Activated CD8-positive, alpha-beta memory T cell treated with anti-CD3 and anti-CD28 coated beads, Interleukin-2, amount 50 U/mL, for 4 hours (primary cell): Measurements from ENCODE around the gene SCN3B.
A peak's percentile ranks its signal among the peaks of the same experiment; 100 is the strongest.

Experiments used
- DNase-seq: peaks from one replicate; pipeline ENCODE4 v3.0.0-alpha.2; 2020

The SCN3B gene

DNA sequence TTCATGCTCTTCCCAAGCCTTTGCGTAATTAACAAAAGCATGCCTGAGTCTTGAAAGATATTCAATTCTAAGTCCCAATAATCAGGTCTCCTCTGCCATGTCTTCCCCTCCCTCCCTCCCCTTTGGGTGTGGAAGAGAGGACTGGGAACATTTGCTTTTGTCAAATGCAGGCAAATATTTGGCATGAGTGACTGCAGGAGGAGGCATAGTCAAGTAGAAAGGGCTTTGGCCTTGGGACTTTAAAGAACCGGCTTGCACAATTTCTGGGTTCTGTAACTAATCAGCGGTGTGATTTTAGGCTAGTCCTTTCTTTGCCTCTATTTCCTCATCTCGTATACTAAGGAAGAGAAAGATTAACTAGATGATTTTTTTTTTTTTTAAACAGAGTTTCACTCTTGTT lies 59.5 kb downstream of the SCN3B start:
- DNase-seq, result no peak

DNA sequence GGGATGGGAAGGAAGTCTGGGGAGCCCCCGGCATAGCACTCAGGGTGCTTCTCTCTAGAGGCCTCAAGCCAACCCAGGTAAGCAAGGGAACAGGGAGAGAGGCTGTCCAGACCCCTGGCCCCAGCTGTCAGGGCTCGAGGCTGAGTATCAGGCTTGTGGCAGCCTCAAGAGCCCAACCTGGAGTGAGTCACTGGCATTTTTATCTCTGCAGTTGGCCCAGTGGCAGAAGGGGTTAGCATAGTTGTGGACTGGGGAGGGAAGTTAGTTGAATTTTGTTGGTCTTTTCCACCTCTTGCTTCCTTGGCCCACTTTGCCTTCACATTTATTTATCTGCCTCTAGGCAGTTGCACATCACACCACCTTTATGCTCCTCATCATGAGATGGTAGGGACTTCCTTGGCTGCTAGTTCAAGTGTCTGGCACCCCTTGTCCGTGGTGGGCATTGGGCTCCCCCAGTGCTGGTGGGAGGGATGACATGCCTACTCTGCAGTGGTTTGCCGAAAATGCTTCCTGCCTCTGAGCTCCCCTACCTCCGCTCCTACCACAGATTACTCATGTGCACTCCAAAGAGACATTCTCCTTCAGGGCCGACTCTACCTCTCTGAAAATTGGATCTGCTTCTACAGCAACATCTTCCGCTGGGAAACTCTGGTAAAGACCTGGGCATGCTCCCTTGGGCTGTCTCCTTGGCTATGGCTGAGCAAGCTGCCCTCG lies 60.1 kb downstream of the SCN3B start:
- no peak for DNase-seq

DNA sequence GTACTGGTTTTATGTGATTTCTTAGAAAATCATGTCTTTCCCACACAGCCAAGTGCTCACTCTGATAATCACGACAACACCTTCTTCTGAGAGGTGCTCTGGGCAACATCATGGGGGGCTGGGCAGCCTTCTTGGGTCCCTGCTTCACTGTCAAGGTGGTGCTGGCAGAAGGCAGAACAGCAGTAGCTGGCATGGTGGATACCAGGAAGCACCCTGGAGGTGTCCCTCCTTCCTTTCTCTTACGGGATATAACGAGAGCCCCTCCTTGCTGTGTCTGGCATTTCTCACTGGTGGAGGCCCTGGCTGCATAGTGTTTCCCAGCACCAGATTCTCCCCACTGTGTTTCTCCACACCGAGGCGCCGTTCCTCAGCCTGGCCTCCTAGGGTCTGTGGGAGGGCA lies 60.9 kb downstream of the SCN3B start:
- DNase-seq, result no peak

DNA sequence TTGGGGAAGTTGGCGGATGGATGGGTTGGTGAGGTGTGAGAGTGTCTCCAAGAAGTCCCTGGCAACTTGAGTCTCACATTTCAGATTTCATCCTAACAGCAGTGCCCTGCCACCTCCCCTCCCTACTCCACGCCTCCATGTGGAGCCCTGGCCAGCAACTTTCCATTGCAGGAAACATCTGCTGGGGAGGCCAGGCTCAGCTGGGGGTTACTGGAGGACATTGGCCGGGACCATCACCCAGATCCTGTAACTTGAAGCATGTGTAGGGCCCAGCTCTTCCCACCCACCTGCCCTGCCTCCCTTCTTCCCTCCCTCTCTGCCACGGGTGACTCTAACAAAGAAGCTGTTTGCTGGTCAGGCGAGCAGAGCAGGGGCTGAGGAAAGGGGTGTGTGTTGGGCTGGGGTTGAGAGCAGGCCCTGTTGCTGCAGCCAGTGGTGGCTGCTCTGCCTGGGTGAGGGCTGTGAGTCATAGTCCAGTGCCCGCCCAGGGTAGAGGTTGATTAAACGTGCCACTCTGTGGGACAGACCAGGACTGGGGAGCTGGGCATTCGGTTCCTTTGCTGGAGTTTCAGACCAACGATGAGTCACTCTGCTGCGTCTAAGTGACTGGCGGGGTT lies 64.0 kb downstream of the SCN3B start:
- DNase-seq, result no peak

DNA sequence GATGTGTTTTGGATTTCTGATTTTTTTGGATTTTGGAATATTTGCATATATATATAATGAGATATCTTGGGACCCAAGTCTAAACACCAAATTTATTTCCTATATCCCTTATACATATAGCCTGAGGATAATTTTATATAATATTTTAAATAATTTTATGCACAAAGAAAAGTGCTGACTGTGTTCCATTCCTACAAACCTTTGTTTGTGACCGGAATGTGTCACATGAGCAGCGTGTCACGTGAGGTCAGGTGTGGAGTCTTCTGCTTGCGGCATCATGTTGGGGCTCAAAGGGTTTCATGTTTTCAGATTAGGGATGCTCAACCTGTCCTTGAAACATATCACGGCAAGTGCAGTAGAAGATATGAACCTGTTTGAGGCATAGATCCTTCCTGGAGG lies 65.6 kb downstream of the SCN3B start:
- DNase-seq, result no peak

DNA sequence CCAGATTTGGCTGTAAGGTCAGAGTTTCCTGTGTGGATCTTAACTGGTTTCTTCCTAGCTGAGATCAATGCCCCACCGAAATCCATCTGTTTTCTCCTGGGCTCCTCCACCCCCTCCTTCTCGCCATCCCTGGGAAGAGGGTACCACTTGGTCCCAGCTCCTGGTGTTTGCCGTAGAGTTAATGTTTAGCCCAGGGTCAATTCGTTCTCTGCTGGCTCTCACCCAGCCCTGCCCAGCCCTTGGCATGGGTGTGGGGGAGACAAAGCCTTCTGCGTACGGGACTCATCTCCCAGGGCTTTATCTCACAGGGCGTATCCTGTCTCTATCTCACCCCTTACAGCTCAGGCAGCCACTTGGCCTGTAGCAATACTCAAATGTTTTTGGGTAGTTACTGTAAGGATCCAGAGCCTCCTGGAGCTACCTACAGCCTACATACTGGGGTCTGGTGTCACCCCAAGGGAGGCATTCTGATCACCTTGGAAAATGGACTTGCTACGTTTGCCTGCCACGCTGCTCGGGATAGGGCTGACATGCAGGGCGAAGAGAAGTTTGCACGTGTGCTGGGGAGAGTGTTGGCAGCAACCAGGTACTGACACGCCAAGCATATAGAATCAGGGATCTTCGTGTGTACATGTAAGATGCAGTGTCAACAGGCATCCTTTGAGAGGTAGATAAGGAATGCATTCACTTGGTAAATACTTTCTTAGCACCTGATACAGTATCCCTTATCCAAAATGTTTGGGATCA lies 66.1 kb downstream of the SCN3B start:
- no peak for DNase-seq

GRCh38 chr11:123587559-123587958 lies 66.9 kb downstream of the SCN3B start:
- no peak for DNase-seq

DNA sequence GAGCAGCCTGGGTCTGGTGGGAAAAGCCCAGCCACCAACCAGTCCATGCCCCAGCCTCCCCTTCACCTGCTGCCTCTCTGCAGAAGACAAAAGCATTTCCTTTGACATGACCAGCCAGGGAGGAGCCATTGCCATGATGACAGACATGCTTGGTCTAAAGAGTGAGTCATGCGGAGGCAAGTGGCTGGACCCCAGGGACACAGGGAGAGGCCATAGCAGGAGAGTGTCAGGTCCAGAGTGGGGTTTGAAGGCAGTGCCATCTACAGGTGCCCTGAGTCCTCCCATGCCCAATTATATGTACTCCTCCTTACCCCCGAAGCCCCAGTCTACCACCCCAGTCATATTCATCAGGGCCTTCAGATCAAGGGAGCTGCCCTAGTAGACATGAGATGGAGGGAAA lies 67.4 kb downstream of the SCN3B start:
- no peak for DNase-seq

DNA sequence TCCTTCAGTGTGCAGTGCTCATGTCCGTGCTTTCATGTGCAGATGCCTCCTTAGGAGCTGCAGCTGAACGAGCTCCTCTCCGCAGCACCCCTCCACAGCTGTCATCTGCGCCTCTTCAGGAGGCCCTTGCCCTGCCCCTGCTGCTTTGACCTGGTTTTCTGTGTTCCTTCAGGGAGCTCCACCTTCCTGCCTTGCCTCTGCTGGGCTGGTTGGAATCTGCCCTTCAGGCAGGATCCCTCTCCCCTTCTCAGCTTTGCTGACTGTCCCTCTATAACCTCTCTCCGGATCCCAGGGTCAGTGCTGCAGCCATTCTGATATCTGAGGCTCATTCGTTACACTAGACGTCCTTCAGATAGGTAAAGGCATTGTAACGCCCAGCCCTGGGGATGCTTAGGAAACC lies 67.9 kb downstream of the SCN3B start:
- no peak for DNase-seq

- DNase-seq, result no peak
Measured at GRCh38 chr11:123585706-123586105, 68.7 kb downstream of the SCN3B start.

DNA sequence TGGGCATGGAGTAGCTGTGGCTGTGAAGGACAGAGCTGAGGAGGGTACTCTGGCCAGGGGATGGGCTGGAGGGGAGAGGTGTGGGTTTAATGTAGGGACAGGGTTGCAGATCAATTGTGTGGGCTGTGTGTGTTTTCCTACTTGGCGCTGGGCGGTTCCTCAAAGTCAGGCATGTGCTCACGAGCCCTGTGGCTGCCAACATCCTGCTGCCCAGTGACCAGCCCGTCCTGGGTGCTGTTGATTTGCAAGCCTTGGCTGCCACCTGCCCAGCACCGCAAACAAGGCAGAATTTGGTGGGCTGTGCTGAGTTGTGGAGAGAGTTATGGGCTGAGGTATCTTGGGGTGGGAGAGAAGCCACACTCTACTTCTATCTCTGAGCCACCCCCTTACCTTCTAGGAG lies 69.2 kb downstream of the SCN3B start:
- no peak for DNase-seq

GRCh38 chr11:123584737-123585136 lies 69.7 kb downstream of the SCN3B start:
- DNase-seq, result no peak

DNA sequence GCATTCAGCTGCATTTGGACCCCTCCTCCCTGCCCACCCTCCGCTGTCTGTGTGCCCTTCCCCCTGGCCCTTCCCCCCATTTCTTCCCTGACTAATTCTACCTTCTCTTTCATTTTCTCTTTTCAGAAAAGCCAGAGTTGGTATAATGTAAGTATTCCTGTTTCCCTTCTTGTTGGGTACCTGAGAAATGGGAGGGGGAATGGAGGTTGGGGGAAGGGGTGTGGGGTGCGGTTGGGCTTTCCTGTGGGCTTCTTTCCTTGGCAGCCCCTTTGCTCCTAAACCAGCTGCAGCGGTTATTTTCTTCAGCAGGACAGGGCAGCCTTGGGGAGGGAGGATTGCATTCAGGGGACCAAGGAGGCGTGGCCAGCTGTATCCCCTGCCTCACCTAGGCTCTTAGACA lies 70.2 kb downstream of the SCN3B start:
- DNase-seq, result no peak

- no peak for DNase-seq
Measured at GRCh38 chr11:123582992-123583504, 71.4 kb downstream of the SCN3B start.

DNA sequence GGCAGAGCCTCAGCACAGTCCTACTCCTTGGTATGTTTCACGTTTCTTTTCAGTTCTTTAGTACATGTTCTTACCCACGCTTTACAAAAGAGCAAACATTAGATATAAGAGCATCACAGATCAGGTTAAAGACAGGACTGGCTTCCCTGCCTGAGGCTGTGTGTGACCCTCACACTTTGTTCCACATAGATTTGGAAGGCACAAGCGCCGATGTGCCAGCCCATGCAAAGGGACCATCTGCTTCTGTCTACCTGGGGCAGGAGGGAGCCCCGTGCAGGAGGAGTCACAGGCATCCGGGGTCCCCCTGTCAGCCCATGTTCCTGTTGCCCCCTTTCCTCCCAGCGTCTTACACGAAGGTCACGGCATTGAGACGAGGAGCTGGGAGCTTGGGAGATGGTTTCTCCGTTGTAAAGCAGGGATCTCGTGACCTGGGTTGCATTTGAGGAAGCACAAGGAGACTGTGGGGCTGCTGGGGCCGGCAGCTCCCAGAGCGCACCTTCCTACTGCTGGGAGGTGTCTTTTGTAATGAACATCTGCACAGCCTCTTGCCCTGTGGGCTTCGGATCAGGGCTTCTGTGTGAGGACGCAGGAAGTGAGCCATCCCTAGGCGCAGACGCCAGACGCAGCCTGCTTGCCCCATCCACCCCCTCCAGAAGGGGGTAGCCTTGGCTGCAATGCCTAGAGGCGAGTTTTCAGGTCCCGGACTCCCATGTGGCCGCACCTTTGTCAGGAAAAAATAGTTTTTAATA lies 72.6 kb downstream of the SCN3B start:
- no peak for DNase-seq

DNA sequence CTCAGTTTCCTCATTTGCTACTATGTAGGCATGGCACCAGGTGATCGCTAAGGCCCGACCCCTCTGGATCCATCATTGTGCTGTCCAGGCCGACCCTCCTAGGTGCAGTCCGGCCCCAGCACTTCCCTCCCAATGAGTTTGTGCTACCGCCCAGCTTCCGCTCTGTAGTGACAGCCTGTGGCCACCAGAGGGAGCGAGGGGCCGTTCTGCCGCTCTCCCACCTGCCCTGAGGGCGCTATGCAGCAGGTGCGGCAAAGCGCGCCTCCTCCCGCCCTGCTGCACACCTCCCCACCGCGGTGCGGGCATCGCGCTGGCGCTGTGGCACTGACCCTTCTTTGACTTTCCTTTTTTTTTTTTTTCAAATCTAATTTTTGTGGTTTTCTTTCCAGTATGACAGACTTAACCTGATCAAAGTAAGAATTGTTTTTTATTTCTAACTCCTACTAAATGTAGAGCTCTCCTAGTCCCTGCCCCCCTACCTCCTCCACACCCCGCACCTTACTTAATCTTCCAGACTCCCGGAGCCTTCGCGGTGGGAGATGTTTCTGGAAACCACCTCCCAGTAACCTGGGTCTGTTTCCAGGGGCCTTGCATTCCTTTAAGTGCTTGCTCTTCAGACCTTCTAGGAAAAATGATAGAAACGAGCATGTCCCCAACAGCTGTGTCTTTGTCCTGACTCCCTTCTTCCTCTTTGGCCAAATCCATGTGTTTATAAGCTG lies 73.7 kb downstream of the SCN3B start:
- DNase-seq, result peak; percentile 70

DNA sequence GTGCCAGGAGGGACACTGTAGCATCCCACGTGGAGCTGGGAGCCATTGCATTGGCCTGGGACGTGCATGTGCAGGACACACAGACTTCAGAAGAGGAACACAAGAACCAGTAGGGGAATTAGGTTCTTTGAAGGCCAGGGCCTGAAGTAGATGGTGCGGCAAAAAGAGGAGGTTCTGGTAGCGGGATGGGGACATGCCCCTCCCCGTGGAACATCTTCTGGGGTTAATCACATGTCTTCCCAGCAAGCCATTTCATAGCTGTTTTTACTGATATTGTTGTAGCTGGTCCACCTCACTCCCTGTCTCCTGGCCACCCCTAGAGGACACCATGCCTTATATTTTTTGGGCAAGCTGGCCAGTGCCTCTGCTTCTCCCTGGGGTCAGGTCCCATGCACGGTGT lies 74.3 kb downstream of the SCN3B start:
- no peak for DNase-seq

GRCh38 chr11:123579482-123579812 lies 75.0 kb downstream of the SCN3B start:
- no peak for DNase-seq
